HEK293 (cell line): ENCODE data around the gene TALDO1.

ENCODE experiments used
- CTCF ChIA-PET: fragments of 350-600 bp; formaldehyde crosslinking; extraction: SDS; loops from one replicate; lab custom pipeline; 2021; ENCODE audit warnings: antibody characterized with exemption; lab: Yijun Ruan, JAX
- POLR2A ChIA-PET: fragments of 300-600 bp; formaldehyde crosslinking; extraction: SDS; loops from one replicate; lab custom pipeline; 2020; ENCODE audit warnings: antibody characterized with exemption, inconsistent platforms; lab: Yijun Ruan, JAX
- H3K27ac ChIP-seq: fragments of 200-500 bp; sonication (Bioruptor generic); 2 replicates; pipeline ENCODE4 v1.5.1; 2014; ENCODE audit warnings: low read depth, low read length, control low read depth, inconsistent platforms; ENCODE audit errors: extremely low read depth
- H3K36me3 ChIP-seq, 2 experiments: fragments of 200-500 bp in 1 of 2; sonication (Bioruptor generic) in 1 of 2; 1 replicate in 1 of 2; 2 replicates in 1 of 2; pipeline ENCODE4 v1.5.1; 2014 to 2017; ENCODE audit warnings: inconsistent platforms in 2 of 2, low read length in 2 of 2; ENCODE audit not compliant: control insufficient read depth in 2 of 2, insufficient read depth in 1 of 2
- H3K4me1 ChIP-seq: fragments of 200-500 bp; sonication (Bioruptor generic); 2 replicates; pipeline ENCODE4 v1.5.1; 2014; ENCODE audit warnings: mild to moderate bottlenecking, low read length, inconsistent platforms; ENCODE audit not compliant: control insufficient read depth, insufficient read depth
- H3K4me3 ChIP-seq: 2 replicates; pipeline ENCODE4 v1.5.1; 2011; ENCODE audit warnings: low read depth, mild to moderate bottlenecking, control low read depth, low read length, moderate library complexity
- H3K9me3 ChIP-seq: fragments of 200-500 bp; sonication (Bioruptor generic); 2 replicates; pipeline ENCODE4 v1.5.1; 2014; ENCODE audit warnings: low read depth, low read length, inconsistent platforms; ENCODE audit not compliant: control insufficient read depth, insufficient read depth
- HOXC10 ChIP-seq: sonication (generic); formaldehyde crosslinking; IDR thresholded peaks from 2 replicates; pipeline ENCODE4 v1.8.1; 2023; ENCODE audit warnings: mild to moderate bottlenecking, missing genetic modification reagents
- KLF9 ChIP-seq: fragments of 450-650 bp; formaldehyde crosslinking; IDR thresholded peaks from 2 replicates; pipeline ENCODE4 v1.5.1; 2016; ENCODE audit warnings: missing biosample characterization, missing genetic modification characterization, low read depth
- PBX3 ChIP-seq: sonication (generic); formaldehyde crosslinking; IDR thresholded peaks from 2 replicates; pipeline ENCODE4 v1.8.1; 2022; ENCODE audit warnings: mild to moderate bottlenecking, moderate library complexity, missing genetic modification reagents
- PRDM6 ChIP-seq: fragments of 450-650 bp; formaldehyde crosslinking; IDR thresholded peaks from 2 replicates; pipeline ENCODE4 v1.5.1; 2017; ENCODE audit warnings: missing biosample characterization, missing genetic modification characterization
- SALL2 ChIP-seq: fragments of 450-650 bp; formaldehyde crosslinking; IDR thresholded peaks from 2 replicates; pipeline ENCODE4 v1.5.0; 2017; ENCODE audit warnings: missing biosample characterization, mild to moderate bottlenecking, missing genetic modification characterization, borderline replicate concordance
- SETDB1 ChIP-seq: IDR thresholded peaks from one replicate; pipeline ENCODE4 v1.6.1; 2017; ENCODE audit warnings: mild to moderate bottlenecking, low read length, moderate library complexity, mixed read lengths; ENCODE audit not compliant: insufficient read length
- SP7 ChIP-seq: fragments of 450-650 bp; formaldehyde crosslinking; IDR thresholded peaks from 2 replicates; pipeline ENCODE4 v1.5.1; 2016; ENCODE audit warnings: missing biosample characterization, missing genetic modification characterization
- ZBTB17 ChIP-seq: fragments of 450-650 bp; formaldehyde crosslinking; IDR thresholded peaks from 2 replicates; pipeline ENCODE4 v1.5.1; 2016; ENCODE audit warnings: missing biosample characterization, missing genetic modification characterization
- ZBTB7A ChIP-seq: fragments of 450-650 bp; formaldehyde crosslinking; IDR thresholded peaks from 2 replicates; pipeline ENCODE4 v1.5.1; 2016; ENCODE audit warnings: low read depth, missing biosample characterization, missing genetic modification characterization
- ZEB2 ChIP-seq: fragments of 450-650 bp; formaldehyde crosslinking; IDR thresholded peaks from 2 replicates; pipeline ENCODE4 v1.5.1; 2016; ENCODE audit warnings: missing biosample characterization, missing genetic modification characterization
- ZFHX2 ChIP-seq: fragments of 450-650 bp; formaldehyde crosslinking; conservative IDR thresholded peaks from 2 replicates; pipeline ENCODE4 v1.5.1; 2016; ENCODE audit warnings: missing biosample characterization, missing genetic modification characterization
- ZNF138 ChIP-seq: fragments of 450-650 bp; formaldehyde crosslinking; IDR thresholded peaks from 2 replicates; pipeline ENCODE4 v1.5.1; 2016; ENCODE audit warnings: missing biosample characterization, missing genetic modification characterization, borderline replicate concordance
- ZNF175 ChIP-seq: fragments of 450-650 bp; formaldehyde crosslinking; IDR thresholded peaks from 2 replicates; pipeline ENCODE4 v1.5.1; 2016; ENCODE audit warnings: missing biosample characterization, missing genetic modification characterization
- ZNF239 ChIP-seq: fragments of 450-650 bp; formaldehyde crosslinking; IDR thresholded peaks from 2 replicates; pipeline ENCODE4 v1.5.1; 2016; ENCODE audit warnings: missing biosample characterization, missing genetic modification characterization
- ZNF280C ChIP-seq: fragments of 450-650 bp; formaldehyde crosslinking; IDR thresholded peaks from 2 replicates; pipeline ENCODE4 v1.5.1; 2016; ENCODE audit warnings: missing biosample characterization, missing genetic modification characterization
- ZNF292 ChIP-seq: fragments of 450-650 bp; formaldehyde crosslinking; IDR thresholded peaks from 2 replicates; pipeline ENCODE4 v1.5.1; 2016; ENCODE audit warnings: low read depth, missing biosample characterization, missing genetic modification characterization, borderline replicate concordance
- ZNF335 ChIP-seq: fragments of 450-650 bp; formaldehyde crosslinking; conservative IDR thresholded peaks from 2 replicates; pipeline ENCODE4 v1.5.1; 2016; ENCODE audit warnings: missing biosample characterization, missing genetic modification characterization
- ZNF341 ChIP-seq: fragments of 450-650 bp; formaldehyde crosslinking; IDR thresholded peaks from 2 replicates; pipeline ENCODE4; 2016; ENCODE audit warnings: low read depth, missing biosample characterization, missing genetic modification characterization
- ZNF394 ChIP-seq: fragments of 450-650 bp; formaldehyde crosslinking; IDR thresholded peaks from 2 replicates; pipeline ENCODE4 v1.5.1; 2016; ENCODE audit warnings: missing biosample characterization, missing genetic modification characterization, mild to moderate bottlenecking, moderate library complexity, borderline replicate concordance
- ZNF529 ChIP-seq: fragments of 450-650 bp; formaldehyde crosslinking; IDR thresholded peaks from 2 replicates; pipeline ENCODE4 v1.5.1; 2017; ENCODE audit warnings: missing genetic modification characterization, missing biosample characterization; ENCODE audit not compliant: insufficient replicate concordance
- ZNF561 ChIP-seq: fragments of 450-650 bp; IDR thresholded peaks from 2 replicates; pipeline ENCODE4 v1.5.1; 2018; ENCODE audit warnings: missing biosample characterization, missing genetic modification characterization, borderline replicate concordance
- ZNF626 ChIP-seq: fragments of 450-650 bp; sonication (Bioruptor Pico); formaldehyde crosslinking; IDR thresholded peaks from 2 replicates; pipeline ENCODE4 v1.5.1; 2018; ENCODE audit warnings: missing biosample characterization, missing genetic modification characterization, inconsistent platforms
- ZNF660 ChIP-seq: fragments of 450-650 bp; IDR thresholded peaks from 2 replicates; pipeline ENCODE4 v1.5.1; 2018; ENCODE audit warnings: missing biosample characterization, mild to moderate bottlenecking, missing genetic modification characterization
- ZNF837 ChIP-seq: fragments of 450-650 bp; formaldehyde crosslinking; IDR thresholded peaks from 2 replicates; pipeline ENCODE4 v1.5.1; 2016; ENCODE audit warnings: missing biosample characterization, missing genetic modification characterization
- TF ChIP-seq, protein P1 (sequence below): fragments of 450-650 bp; formaldehyde crosslinking; IDR thresholded peaks from 2 replicates; pipeline ENCODE4 v1.5.1; 2016; ENCODE audit warnings: missing biosample characterization, missing genetic modification characterization
- TF ChIP-seq, protein P2 (sequence below): fragments of 450-650 bp; formaldehyde crosslinking; IDR thresholded peaks from 2 replicates; pipeline ENCODE4 v1.5.1; 2016; ENCODE audit warnings: missing biosample characterization, missing genetic modification characterization
- TF ChIP-seq, protein P3 (sequence below): fragments of 450-650 bp; formaldehyde crosslinking; IDR thresholded peaks from 2 replicates; pipeline ENCODE4 v1.5.1; 2016; ENCODE audit warnings: missing biosample characterization, missing genetic modification characterization

TALDO1 gene

GRCh38 chr11:797296-798092 lies 50.2 kb downstream of the TALDO1 start (continued):
- TF ChIP-seq ZNF239 (tag by site-specific recombination): no peak
- TF ChIP-seq ZNF529: no peak
- TF ChIP-seq ZNF660 (tag by site-specific recombination): no peak
- TF ChIP-seq, protein P1, sequence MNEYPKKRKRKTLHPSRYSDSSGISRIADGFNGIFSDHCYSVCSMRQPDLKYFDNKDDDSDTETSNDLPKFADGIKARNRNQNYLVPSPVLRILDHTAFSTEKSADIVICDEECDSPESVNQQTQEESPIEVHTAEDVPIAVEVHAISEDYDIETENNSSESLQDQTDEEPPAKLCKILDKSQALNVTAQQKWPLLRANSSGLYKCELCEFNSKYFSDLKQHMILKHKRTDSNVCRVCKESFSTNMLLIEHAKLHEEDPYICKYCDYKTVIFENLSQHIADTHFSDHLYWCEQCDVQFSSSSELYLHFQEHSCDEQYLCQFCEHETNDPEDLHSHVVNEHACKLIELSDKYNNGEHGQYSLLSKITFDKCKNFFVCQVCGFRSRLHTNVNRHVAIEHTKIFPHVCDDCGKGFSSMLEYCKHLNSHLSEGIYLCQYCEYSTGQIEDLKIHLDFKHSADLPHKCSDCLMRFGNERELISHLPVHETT (tag by site-specific recombination): no peak
- peak; percentile 95 for TF ChIP-seq ZNF341 (tag by site-specific recombination)
- no peak for TF ChIP-seq PRDM6 (tag by site-specific recombination)
- TF ChIP-seq ZBTB7A: peak; percentile 90
- no peak for TF ChIP-seq ZNF175
- TF ChIP-seq ZBTB17 (tag by site-specific recombination): peak; percentile 56; the same call in 1 of the 2 replicates
- 0 out of 2 replicates have a peak, but pooled peaks have one; percentile 28 for TF ChIP-seq ZNF335 (tag by site-specific recombination)
- TF ChIP-seq ZNF561: peak; percentile 30; the same call in 1 of the 2 replicates
- TF ChIP-seq ZNF280C: no peak
- peak; percentile 93 for TF ChIP-seq ZNF837 (tag by site-specific recombination)
- no peak for TF ChIP-seq ZNF626 (tag by site-specific recombination)
- 0 out of 2 replicates have a peak, but pooled peaks have one; percentile 33 for TF ChIP-seq ZNF394 (tag by site-specific recombination)

- Histone ChIP-seq H3K4me1 (peaks cover 6% of the 10 kb centered on the region), H3K9me3 (no peaks in the 10 kb centered on the region), H3K4me3 (peak within 1 kb of the TSS; percentile 90), H3K36me3 (peaks cover 0 to 60% of the 10 kb centered on the region in 2 experiments; a peak in 1 of 3 replicates), H3K27ac (peak within 1 kb of the TSS; percentile 74; the same call in 1 of the 2 replicates)
- CTCF ChIA-PET: interaction anchor here (1.2 kb wide), 1 partner anchor 13 kb away, joined by 6 read pairs; no protein-coding TSS in a partner anchor
- POLR2A ChIA-PET: interaction anchor here (0.6 to 0.7 kb wide), 2 partner anchors 8 to 15 kb away, joined by 3 read pairs; no protein-coding TSS in a partner anchor
- TF ChIP-seq HOXC10 (CRISPR knock-in tag) (no peak), SETDB1 (no peak), ZNF561 (no peak), SP7 (tag by site-specific recombination) (no peak), SALL2 (no peak), ZNF292 (tag by site-specific recombination) (no peak), PBX3 (CRISPR knock-in tag) (peak; percentile 69; the same call in 1 of the 2 replicates), KLF9 (tag by site-specific recombination) (peak; percentile 82), ZNF138 (tag by site-specific recombination) (no peak), ZEB2 (tag by site-specific recombination) (peak; percentile 10; the same call in 1 of the 2 replicates), ZNF335 (tag by site-specific recombination) (peak; percentile 28), ZFHX2 (tag by site-specific recombination) (peak; percentile 6; the same call in 1 of the 2 replicates)
- TF ChIP-seq, protein P2, sequence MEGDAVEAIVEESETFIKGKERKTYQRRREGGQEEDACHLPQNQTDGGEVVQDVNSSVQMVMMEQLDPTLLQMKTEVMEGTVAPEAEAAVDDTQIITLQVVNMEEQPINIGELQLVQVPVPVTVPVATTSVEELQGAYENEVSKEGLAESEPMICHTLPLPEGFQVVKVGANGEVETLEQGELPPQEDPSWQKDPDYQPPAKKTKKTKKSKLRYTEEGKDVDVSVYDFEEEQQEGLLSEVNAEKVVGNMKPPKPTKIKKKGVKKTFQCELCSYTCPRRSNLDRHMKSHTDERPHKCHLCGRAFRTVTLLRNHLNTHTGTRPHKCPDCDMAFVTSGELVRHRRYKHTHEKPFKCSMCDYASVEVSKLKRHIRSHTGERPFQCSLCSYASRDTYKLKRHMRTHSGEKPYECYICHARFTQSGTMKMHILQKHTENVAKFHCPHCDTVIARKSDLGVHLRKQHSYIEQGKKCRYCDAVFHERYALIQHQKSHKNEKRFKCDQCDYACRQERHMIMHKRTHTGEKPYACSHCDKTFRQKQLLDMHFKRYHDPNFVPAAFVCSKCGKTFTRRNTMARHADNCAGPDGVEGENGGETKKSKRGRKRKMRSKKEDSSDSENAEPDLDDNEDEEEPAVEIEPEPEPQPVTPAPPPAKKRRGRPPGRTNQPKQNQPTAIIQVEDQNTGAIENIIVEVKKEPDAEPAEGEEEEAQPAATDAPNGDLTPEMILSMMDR (tag by site-specific recombination): peak; percentile 70
- TF ChIP-seq, protein P3, sequence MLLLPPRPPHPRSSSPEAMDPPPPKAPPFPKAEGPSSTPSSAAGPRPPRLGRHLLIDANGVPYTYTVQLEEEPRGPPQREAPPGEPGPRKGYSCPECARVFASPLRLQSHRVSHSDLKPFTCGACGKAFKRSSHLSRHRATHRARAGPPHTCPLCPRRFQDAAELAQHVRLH (tag by site-specific recombination): no peak
Measured at GRCh38 chr11:798093-798713, 50.9 kb downstream of the TALDO1 start, which contains the start of gene SLC25A22. TSS of gene SLC25A22 (minus strand) at chr11:798281. CDS start at chr11:795006, 3,275 bp downstream.
